ENCODE results near the gene VOPP1.

GRCh38 chr7:55432939-55433784, 139.1 kb downstream of the VOPP1 start:
- TF ChIP-seq CTCF (conservative IDR thresholded peaks at IDR 0.05; ENCODE audit: low read length) (peak; percentile 67), EZH2phosphoT487 (IDR thresholded peaks at IDR 0.05; ENCODE audit: borderline replicate concordance) (no peak)
